NCI-H526 treated with DMSO at 0.1 percent for 48 hours (cell line): ENCODE results near the gene FAIM2.

ENCODE experiments used
- DNase-seq: peaks from one replicate; lab custom pipeline; 2025; lab: John Stamatoyannopoulos, UW

The FAIM2 gene

DNA sequence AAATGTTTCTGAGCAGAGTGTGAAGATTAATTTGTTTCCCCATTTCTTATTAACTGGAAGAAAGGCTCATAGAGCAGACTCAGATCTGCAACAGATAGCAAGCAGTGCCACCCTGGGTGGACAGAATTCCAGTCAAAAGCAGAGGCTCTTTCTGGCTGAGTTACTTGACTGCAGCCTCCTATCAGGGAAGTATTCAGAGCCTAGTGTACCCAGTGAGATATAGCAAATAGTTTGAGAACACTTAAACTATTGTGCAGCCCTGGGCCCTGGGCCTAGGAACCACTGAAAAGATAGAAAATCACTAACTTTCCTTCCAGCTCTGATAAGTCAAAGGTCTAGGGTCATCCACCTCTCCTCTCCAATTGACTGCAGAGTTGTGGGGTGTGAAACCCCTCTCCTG is 35.6 kb upstream of the FAIM2 start:
- no peak for DNase-seq

DNA sequence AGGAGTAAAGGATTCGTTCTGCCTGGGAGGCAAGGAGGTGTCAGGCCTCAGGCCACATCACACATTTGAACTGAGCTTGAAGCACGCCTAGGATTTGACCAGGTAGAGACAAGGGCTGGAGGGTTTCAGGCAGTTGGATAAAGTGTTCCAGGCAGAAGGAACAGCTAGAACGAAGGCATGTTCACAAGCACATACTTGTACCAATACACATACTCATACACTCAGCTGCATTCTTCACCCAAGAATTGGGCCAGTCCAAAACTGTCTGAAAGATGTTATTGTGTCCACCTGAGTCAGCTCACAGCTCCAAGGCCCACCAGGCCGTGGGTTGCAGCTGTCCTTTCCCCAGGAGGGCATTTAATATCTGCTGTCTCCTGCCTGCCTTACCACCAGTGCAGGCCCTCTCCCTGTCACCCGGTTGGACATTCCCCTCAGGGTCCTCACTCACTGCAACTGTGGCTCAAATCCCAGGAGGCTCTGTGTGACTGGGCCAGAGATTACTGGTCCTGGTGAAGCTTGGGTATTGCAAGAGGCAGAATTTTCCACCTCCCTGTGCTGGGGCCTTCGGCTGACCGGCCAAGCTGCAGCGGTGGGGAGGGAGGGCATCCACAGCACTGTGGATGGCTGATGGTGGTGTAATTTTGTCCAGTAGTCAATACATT is 34.1 kb upstream of the FAIM2 start:
- DNase-seq, result no peak

DNA sequence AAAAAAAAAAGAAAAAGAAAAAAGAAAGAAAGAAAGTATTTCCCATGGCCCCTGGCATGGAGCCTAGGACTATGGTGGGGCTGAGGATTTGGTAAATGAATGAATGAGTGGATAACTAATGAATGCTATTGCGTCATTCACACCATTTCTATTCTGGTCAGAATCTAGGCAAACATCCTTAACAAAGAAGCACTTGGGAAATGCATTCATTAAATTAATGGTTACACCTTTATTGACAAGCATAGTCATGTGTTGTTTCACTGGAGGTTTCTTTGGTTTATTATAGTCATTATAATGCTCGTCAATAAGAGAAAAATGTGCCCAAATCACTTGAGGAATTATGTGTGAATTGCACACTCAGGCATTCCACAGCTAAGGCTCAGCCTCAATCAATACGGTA is 33.2 kb upstream of the FAIM2 start:
- no peak for DNase-seq

GRCh38 chr12:49934505-49934904 is 30.8 kb upstream of the FAIM2 start:
- no peak for DNase-seq

GRCh38 chr12:49933796-49934195 is 30.1 kb upstream of the FAIM2 start:
- DNase-seq, result no peak

DNA sequence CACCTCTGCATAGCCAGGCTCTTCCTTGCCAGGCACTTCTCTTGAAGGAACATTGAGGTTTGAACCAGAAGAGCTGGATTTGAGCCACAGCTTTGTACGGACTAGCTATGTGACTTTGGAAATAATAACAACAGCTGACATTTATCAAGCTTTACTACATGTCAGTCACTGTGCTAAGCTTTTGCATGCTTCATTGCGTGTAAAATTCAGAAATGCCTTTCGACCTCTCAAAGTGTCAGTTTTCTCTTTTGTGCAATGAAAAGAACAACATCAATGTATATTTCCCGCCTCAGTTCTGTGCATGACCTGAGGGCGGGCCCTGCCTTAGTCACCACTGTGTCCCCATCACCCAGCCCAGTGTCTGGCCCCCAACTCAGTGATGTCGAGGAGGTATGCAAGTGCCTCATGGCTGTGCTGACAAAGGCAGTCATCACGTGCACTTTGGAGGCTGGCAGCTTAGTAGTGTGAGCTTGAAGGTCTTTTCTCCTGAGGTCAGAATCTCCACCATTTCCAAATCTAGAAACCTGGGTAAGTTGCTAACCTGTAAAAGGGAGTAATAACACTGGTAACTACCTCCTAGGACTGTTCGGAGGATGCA is 28.9 kb upstream of the FAIM2 start:
- no peak for DNase-seq

DNA sequence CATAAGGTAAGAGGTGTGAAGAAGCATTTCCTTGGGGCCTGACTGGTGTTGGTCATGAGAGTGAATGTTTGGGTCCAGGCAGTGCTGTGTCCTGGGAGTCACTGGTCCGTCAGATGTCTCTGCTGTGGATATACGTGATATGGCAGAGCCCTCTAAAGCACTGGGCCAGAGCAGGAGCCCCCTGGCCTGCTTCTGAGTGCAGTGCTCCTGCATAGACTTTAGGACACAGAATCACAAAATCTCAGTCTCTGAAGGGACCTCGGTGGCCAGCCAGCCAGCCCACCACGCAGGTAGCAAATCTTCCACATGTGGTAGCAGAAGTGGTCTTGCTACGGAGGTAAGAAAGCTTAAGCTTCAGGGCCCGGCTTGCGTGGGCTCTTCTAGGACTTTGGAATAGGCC is 28.3 kb upstream of the FAIM2 start:
- DNase-seq, result no peak

GRCh38 chr12:49930515-49931288 is 27.0 kb upstream of the FAIM2 start:
- no peak for DNase-seq

- no peak for DNase-seq
Measured at GRCh38 chr12:49929581-49929980, 25.9 kb upstream of the FAIM2 start.

DNA sequence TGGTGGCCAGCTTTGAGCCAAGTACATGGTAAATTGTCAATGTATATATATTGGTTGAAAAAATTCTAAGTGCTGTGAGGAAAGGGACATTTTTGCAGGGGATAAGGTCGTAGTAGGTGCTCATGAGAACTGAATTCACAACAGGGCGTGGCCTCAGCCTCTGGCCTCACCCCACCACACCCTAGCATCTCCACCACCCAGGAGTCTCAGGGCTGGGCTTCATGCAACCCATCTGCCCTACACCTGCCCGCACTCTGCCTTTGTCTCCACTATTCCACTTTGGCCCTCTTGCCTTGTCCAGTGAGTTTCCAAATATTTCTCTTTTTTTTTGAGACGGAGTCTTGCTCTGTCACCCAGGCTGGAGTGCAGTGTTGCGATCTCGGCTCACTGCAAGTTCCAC is 24.8 kb upstream of the FAIM2 start:
- DNase-seq, result no peak

- no peak for DNase-seq
Measured at GRCh38 chr12:49925433-49926204, 21.9 kb upstream of the FAIM2 start.

GRCh38 chr12:49924628-49925246 is 21.0 kb upstream of the FAIM2 start:
- no peak for DNase-seq

DNA sequence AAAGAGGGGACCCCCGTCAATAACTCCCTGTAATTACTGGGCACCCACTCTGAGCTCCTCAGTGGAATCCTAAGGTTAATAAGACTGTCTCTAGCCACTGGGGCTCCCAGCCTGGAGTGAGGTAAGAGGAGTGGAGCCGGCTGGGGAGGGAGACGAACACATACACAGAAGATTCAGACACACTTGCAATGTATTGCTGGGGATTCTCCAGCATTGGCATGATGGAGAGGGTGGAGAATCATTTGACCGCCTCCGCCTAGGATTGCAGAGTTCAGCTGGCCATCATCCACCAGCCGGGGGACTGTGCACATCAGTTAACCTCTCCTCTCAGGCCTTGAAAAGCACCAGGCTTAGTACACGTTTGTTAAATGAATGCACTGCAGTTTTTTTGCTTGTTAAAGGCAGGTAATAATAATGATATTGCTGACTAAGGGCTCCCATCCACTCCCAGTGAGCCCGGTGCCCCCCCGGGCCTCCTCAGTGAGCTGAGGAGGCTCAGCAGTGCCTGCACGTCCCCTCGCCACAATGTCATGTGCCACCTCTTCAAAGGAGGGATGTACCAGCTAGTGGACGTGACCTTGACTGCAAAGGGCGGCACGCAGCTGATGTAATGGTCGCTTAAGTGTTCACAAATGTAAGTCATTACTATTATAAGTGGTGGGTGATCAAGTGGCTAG is 20.3 kb upstream of the FAIM2 start:
- DNase-seq, result no peak

- no peak for DNase-seq
Measured at GRCh38 chr12:49923035-49923644, 19.4 kb upstream of the FAIM2 start.

GRCh38 chr12:49922349-49923034 is 18.8 kb upstream of the FAIM2 start:
- no peak for DNase-seq

GRCh38 chr12:49921936-49922335 is 18.2 kb upstream of the FAIM2 start:
- no peak for DNase-seq

GRCh38 chr12:49921299-49921698 is 17.6 kb upstream of the FAIM2 start:
- DNase-seq, result no peak

DNA sequence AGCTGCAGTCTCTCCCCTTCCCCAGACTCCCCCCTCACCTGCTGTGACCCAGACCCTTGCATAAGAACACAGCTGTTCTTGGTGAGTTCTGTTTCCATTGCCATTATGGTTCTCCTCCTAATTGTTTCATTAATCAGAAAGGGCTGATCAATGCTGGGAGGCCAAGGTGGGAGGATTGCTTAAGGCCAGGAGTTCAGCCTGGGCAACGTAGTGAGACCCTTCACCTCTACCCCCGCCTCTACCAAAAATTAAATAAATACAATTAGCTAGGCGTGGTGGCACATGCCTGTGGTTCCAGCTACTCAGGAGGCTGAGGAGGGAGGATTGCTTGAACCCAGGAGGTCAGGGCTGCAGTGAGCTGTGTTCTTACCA is 17.2 kb upstream of the FAIM2 start:
- no peak for DNase-seq

- no peak for DNase-seq
Measured at GRCh38 chr12:49920241-49920914, 16.7 kb upstream of the FAIM2 start.

GRCh38 chr12:49917788-49918173 is 14.1 kb upstream of the FAIM2 start:
- no peak for DNase-seq
